Measurements from ENCODE around the gene SPDYE17.
"Not testable (repeated sequence)": the region's sequence is repeated elsewhere in the genome, so short reads cannot be mapped to it uniquely, and the experiment has no call there.

GRCh38 chr7:76972391-76972790 is 59.8 kb downstream of the SPDYE17 start:
- TF ChIP-seq MAX (IDR thresholded peaks at IDR 0.05); ZBTB33 (IDR thresholded peaks at IDR 0.05); CTCF (IDR thresholded peaks at IDR 0.05; ENCODE audit: low read depth, low read length, missing input control); HNF4G (IDR thresholded peaks at IDR 0.05); RAD21 (IDR thresholded peaks at IDR 0.05); FOXA1 (IDR thresholded peaks at IDR 0.05); YY1 (IDR thresholded peaks at IDR 0.05); TAF1 (conservative IDR thresholded peaks at IDR 0.05); SP1 (IDR thresholded peaks at IDR 0.05); FOXA2 (IDR thresholded peaks at IDR 0.05); HNF4A (conservative IDR thresholded peaks at IDR 0.05); EGR1 (IDR thresholded peaks at IDR 0.05; ENCODE audit: low read depth in 2 of 2); ATF3 (IDR thresholded peaks at IDR 0.05): not testable (repeated sequence)

Data from liver (tissue), 3 donors.